NCI-H510A (cell line): Measurements from ENCODE around the gene ALKBH8.
"Not testable (repeated sequence)": the region's sequence is repeated elsewhere in the genome, so short reads cannot be mapped to it uniquely, and the experiment has no call there.

Experiments
- DNase-seq: peaks from one replicate; lab custom pipeline; 2025; lab: John Stamatoyannopoulos, UW

Gene ALKBH8

GRCh38 chr11:107577346-107577711 lies 11.8 kb upstream of the ALKBH8 start:
- DNase-seq: no peak

GRCh38 chr11:107576497-107577345 lies 11.2 kb upstream of the ALKBH8 start:
- not testable (repeated sequence) for DNase-seq

GRCh38 chr11:107573438-107573837 lies 7.9 kb upstream of the ALKBH8 start:
- no peak for DNase-seq

GRCh38 chr11:107570015-107570414 lies 4.5 kb upstream of the ALKBH8 start:
- DNase-seq: no peak

- DNase-seq: no peak
Measured at GRCh38 chr11:107567739-107568335, 2.3 kb upstream of the ALKBH8 start.

- no peak for DNase-seq
Measured at GRCh38 chr11:107566569-107566968, 1.0 kb upstream of the ALKBH8 start.

- not testable (repeated sequence) for DNase-seq
Measured at GRCh38 chr11:107565955-107566501, 493 bp upstream of the ALKBH8 start.

GRCh38 chr11:107564877-107565218 lies 687 bp downstream of the ALKBH8 start:
- no peak for DNase-seq

GRCh38 chr11:107563702-107564101 lies 1.8 kb downstream of the ALKBH8 start:
- DNase-seq: no peak

- no peak for DNase-seq
Measured at GRCh38 chr11:107562647-107563208, 2.8 kb downstream of the ALKBH8 start.

- no peak for DNase-seq
Measured at GRCh38 chr11:107561688-107562087, 3.8 kb downstream of the ALKBH8 start.

- no peak for DNase-seq
Measured at GRCh38 chr11:107550304-107550703, 15.2 kb downstream of the ALKBH8 start.

- no peak for DNase-seq
Measured at GRCh38 chr11:107549954-107550285, 15.6 kb downstream of the ALKBH8 start.

- no peak for DNase-seq
Measured at GRCh38 chr11:107549253-107549953, 16.1 kb downstream of the ALKBH8 start.

GRCh38 chr11:107547961-107548360 lies 17.6 kb downstream of the ALKBH8 start:
- DNase-seq: no peak

GRCh38 chr11:107545101-107545514 lies 20.4 kb downstream of the ALKBH8 start:
- no peak for DNase-seq

- no peak for DNase-seq
Measured at GRCh38 chr11:107538821-107539220, 26.7 kb downstream of the ALKBH8 start.

GRCh38 chr11:107538239-107538638 lies 27.3 kb downstream of the ALKBH8 start:
- no peak for DNase-seq

GRCh38 chr11:107537155-107537554 lies 28.4 kb downstream of the ALKBH8 start:
- not testable (repeated sequence) for DNase-seq

GRCh38 chr11:107526197-107526596 lies 39.3 kb downstream of the ALKBH8 start:
- DNase-seq: no peak

GRCh38 chr11:107508858-107509244 lies 56.7 kb downstream of the ALKBH8 start:
- DNase-seq: no peak

- no peak for DNase-seq
Measured at GRCh38 chr11:107508201-107508857, 57.2 kb downstream of the ALKBH8 start.
